GM06990 (cell line): Measurements from ENCODE around the gene IL6.

Source experiments
- DNase-seq: peaks from one replicate; pipeline ENCODE4 v3.0.0-alpha.2; 2011; ENCODE audit not compliant: insufficient read length; ENCODE audit errors: extremely low read depth
- H3K27me3 ChIP-seq: replicated peaks from 2 replicates; pipeline ENCODE4 v1.6.0; 2011; ENCODE audit warnings: low read length; ENCODE audit not compliant: control insufficient read depth, insufficient read depth
- H3K36me3 ChIP-seq: 2 replicates; pipeline ENCODE4 v1.5.1; 2011; ENCODE audit warnings: low read length; ENCODE audit not compliant: control insufficient read depth, insufficient read depth
- H3K4me3 ChIP-seq: replicated peaks from 2 replicates; pipeline ENCODE4 v1.5.1; 2011; ENCODE audit warnings: low read depth, mild to moderate bottlenecking, control low read depth, low read length
- CTCF ChIP-seq: IDR thresholded peaks from 2 replicates; pipeline ENCODE4 v1.5.1; 2011; ENCODE audit warnings: low read length, control low read depth, mild to moderate bottlenecking, inconsistent platforms; ENCODE audit not compliant: insufficient read depth, poor library complexity, severe bottlenecking

Gene IL6

GRCh38 chr7:22781230-22781711, 54.3 kb downstream of the IL6 start:
- Histone ChIP-seq H3K4me3 (no peak overlapping the region), H3K27me3 (no peaks in the 10 kb centered on the region), H3K36me3 (no peaks in the 10 kb centered on the region)
- DNase-seq: no peak
- no peak for TF ChIP-seq CTCF
